ENCODE results near the gene RERE. TPM values are rescaled to one million over a fixed set of nuclear protein-coding genes. Genes with fewer than 3 reads are reported as not detected.
A peak's percentile ranks its signal among the peaks of the same experiment; 100 is the strongest.

The RERE gene
- total and polyA plus RNA-seq, 2 donors (not counting 3 experiments of a cell fraction or from before 2014, with no cell fraction given): 14.1 to 113 TPM

GRCh38 chr1:8412183-8412831 lies 405.1 kb downstream of the RERE start:
- dilution Hi-C loops (cut with MboI; ENCODE audit: extremely low pct_ligation_motif_present, low sequenced_read_pairs): no loop called here
- no peak overlapping the region for H2AFZ ChIP-seq (ENCODE audit: low read depth, low read length)
- H4K20me1 ChIP-seq (replicated peaks; ENCODE audit: control insufficient read depth, extremely low read depth, insufficient read depth, low read length): no peaks in the 10 kb centered on the region
- TF ChIP-seq JUN (IDR thresholded peaks at IDR 0.05; ENCODE audit: borderline replicate concordance, insufficient read depth, insufficient read length, low read depth) (peak; percentile 96), MYC (IDR thresholded peaks at IDR 0.05; ENCODE audit: low read depth, low read length) (no peak), FOS (IDR thresholded peaks at IDR 0.05; ENCODE audit: borderline replicate concordance, insufficient read depth, low read length) (peak; percentile 92), POLR2A (IDR thresholded peaks at IDR 0.05; ENCODE audit: low read depth, low read length) (peak; percentile 53), POLR2AphosphoS5 (IDR thresholded peaks at IDR 0.05; ENCODE audit: insufficient read depth, low read depth, low read length) (no peak)
- TF ChIP-seq, protein P1, sequence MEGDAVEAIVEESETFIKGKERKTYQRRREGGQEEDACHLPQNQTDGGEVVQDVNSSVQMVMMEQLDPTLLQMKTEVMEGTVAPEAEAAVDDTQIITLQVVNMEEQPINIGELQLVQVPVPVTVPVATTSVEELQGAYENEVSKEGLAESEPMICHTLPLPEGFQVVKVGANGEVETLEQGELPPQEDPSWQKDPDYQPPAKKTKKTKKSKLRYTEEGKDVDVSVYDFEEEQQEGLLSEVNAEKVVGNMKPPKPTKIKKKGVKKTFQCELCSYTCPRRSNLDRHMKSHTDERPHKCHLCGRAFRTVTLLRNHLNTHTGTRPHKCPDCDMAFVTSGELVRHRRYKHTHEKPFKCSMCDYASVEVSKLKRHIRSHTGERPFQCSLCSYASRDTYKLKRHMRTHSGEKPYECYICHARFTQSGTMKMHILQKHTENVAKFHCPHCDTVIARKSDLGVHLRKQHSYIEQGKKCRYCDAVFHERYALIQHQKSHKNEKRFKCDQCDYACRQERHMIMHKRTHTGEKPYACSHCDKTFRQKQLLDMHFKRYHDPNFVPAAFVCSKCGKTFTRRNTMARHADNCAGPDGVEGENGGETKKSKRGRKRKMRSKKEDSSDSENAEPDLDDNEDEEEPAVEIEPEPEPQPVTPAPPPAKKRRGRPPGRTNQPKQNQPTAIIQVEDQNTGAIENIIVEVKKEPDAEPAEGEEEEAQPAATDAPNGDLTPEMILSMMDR (IDR thresholded peaks at IDR 0.05; ENCODE audit: extremely low read depth in 1 of 2, insufficient read depth in 1 of 2, low read depth in 1 of 2, low read length in 2 of 2): peak in 1 of 2 donors; percentile 18
- TF ChIP-seq, protein P2, sequence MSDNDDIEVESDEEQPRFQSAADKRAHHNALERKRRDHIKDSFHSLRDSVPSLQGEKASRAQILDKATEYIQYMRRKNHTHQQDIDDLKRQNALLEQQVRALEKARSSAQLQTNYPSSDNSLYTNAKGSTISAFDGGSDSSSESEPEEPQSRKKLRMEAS (IDR thresholded peaks at IDR 0.05; ENCODE audit: insufficient read depth, insufficient read length): no peak
- ChIA-PET POLR2A (interaction anchor here (0.6 to 1.2 kb wide), 6 partner anchors 10 to 454 kb away, joined by 3 to 4 read pairs (median 3); no protein-coding TSS in a partner anchor), CTCF (interaction anchor here (0.9 to 2.9 kb wide), 19 partner anchors 9 to 437 kb away, joined by 3 to 28 read pairs (median 4); no protein-coding TSS in a partner anchor)
- H3K4me3 ChIP-seq (replicated peaks in 1 of 3; ENCODE audit: insufficient read depth in 1 of 3, low read depth in 1 of 3, low read length in 3 of 3): peak overlapping the region in 1 of 3 experiments; percentile 34
- peak; percentile 96 for DNase-seq (ENCODE audit: low read depth, low spot score)
- H3K4me1 ChIP-seq (ENCODE audit: control insufficient read depth, extremely low read depth, insufficient read depth, low read length): peaks cover 53% of the 10 kb centered on the region
- peak overlapping the region; percentile 76 for H3K9ac ChIP-seq (replicated peaks; ENCODE audit: extremely low read depth, insufficient read depth, low read length)
- no peaks in the 10 kb centered on the region for H3K9me1 ChIP-seq (replicated peaks; ENCODE audit: control insufficient read depth, extremely low read depth, insufficient read depth, low read length)
- no peaks in the 10 kb centered on the region for H3K9me3 ChIP-seq (replicated peaks; ENCODE audit: control insufficient read depth, insufficient read depth, low read length)
- H3K4me2 ChIP-seq (ENCODE audit: insufficient read depth, low read length): peak overlapping the region; percentile 62
- TSS peak; percentile 11 for BruUV-seq (replicated peaks)
- H3K79me2 ChIP-seq (ENCODE audit: control insufficient read depth, insufficient read depth, low read length): peaks cover 61% of the 10 kb centered on the region
- no peaks in the 10 kb centered on the region for H3K27me3 ChIP-seq (ENCODE audit: control insufficient read depth in 2 of 2, insufficient read depth in 2 of 2, low read length in 2 of 2)
- peak overlapping the region; percentile 91 for H3K27ac ChIP-seq (ENCODE audit: insufficient read depth, low read depth, low read length)
- intact Hi-C loops (cut with micrococcal nuclease): loop anchor here (1.0 kb wide), 3 partner anchors 10 to 39 kb away; no protein-coding TSS in a partner anchor
- peak; percentile 87 for FAIRE-seq
- H3K36me3 ChIP-seq (ENCODE audit: control insufficient read depth in 2 of 2, extremely low read depth in 1 of 2, insufficient read depth in 2 of 2, low read length in 2 of 2): peaks cover 0 to 3% of the 10 kb centered on the region in 2 experiments
